Measurements from ENCODE around the gene GPC5. TPM values are rescaled to one million over a fixed set of nuclear protein-coding genes. Genes with fewer than 3 reads are reported as not detected.

GPC5 gene
- total RNA-seq, 1 donor from 2014 or later = 7.3 TPM

DNA sequence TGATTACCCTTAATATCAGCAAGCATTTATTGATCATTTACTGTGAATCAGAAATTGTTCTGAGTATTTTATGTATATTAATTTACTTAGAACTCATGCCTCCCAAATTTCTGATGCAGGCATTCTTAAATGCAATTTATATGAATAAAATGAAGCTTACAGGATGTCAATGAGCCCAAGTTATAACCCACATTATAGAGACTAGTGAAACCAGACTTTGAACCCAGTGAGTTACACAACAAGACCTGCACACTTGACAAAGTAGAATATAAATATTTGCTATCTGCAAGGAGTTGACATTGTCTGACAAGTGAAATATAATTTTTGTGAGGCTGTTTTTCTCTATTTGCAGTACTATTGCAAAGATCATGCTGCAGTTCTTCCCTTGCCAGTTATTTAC, 656.0 kb downstream of the GPC5 start:
- DNase-seq (ENCODE audit: low spot score in 2 of 2) (no peak), FAIRE-seq (no peak)

DNA sequence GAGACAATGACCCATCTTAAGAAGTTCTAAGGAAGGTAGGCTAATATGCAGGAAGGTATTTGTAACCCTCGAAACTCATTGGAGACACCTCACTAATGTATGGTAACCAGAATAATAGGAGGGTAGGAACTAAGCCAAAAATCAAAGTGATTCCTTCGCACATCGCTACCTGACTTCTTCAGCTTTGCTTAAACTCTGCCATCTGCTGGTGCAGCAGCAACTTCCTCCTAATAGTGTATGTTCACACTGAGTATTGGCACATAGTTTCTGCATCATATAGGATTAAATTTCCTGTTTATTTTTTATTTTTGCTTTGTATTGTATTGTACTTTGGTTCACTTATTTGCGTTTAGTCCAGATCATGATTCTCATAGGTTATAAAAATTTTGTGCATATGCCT, 676.2 kb downstream of the GPC5 start:
- FAIRE-seq (peak; percentile 6), DNase-seq (ENCODE audit: low spot score in 2 of 2) (no peak)

DNA sequence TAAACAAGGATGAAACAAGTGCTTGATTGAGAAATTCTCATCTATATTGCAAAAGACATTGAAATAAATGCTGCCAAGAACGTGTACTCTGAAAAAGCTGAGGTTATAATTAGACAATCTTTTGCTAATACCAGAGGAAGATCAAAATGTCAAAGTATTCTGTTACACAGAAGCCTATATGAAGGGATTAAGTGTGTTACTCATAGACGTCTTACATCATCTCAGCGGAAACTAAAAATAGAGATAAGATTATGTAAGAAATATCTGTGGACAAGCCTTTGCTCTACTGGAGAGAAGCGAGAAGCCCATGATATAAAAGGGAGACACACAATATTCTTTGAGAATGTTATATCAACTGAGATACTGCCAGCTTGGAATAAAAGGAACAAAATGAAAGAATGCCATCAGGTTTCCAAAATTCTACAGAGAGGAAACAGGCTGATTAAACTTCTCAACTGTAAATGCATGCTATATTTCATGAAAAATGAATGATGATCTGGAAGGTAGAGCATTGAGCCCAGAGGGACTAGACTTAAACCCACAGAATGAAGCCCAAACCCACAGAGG, 699.0 kb downstream of the GPC5 start:
- DNase-seq (ENCODE audit: low spot score in 2 of 2) (no peak), FAIRE-seq (no peak)

DNA sequence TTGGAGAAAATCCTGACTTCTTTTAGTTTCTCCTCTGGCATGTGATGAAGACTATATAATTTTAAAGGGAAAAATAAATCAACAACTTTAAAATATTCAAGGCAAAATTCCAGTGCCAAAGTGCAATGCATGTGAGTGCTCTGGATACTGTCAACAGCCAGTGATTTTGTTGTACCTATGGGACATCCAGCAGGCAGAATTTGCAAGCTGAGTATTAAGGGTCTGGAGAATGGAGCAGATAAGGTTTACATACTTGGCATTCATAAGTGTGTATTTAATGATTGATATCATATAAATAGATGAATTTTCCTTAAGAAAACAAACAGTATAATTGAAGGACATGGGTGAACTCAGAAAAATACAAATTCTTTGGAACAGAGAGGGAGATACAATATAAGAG, 703.4 kb downstream of the GPC5 start:
- DNase-seq (ENCODE audit: low spot score in 2 of 2) = no peak
- no peak for FAIRE-seq

DNA sequence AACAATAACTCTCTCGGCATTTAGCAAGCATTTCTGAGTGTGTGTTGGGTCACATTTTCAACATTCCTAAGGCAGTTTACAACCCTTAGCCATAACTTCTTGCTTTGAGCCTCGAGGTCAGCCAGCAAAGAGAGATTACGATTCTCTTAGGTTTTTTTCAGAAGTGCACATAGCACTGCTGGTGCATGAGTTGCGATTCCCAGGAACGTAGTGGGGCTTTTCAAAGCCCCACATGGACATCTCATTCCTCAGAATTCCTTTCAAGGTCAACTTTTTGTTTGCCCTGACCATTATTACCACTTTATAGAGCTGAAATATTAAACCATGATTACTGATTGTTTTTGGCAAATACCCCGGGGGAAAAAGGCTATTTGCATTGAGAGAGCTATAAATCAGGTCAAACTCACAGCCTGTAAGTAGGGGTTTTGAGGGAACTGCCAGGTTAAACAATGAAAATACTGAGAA, 705.3 kb downstream of the GPC5 start:
- DNase-seq (ENCODE audit: low spot score in 2 of 2) (no peak), FAIRE-seq (no peak)

DNA sequence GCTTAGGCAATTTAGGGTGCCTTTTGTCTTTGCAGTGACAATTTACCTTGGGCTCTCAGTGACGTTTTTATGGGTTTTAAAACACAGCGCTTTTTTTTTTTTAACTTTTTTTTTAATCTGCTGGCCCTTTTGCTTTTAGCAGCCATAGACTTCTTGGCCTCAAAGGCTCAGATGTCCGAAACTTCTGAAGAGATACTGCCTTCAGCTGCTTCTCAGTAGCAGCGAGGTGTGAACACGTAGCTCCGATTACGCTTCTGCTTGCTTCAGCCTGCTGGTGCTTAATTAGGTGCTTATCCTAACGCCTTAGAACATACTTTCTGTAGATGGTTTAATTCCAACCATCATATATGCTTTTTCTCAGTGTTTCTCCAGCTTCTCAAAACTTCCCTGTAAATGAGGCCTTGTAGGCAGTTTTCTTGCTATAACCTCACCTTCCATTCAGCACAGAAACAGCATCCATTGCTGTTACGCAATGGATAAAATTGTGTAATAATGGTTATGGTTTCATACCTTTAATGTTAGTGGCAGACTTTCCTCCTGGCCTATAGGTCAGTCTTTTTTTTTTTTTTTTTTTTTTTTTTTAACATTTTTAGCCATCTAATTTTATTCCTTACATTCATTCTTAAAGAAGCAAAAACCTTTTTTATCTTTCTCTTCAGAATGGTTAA, 723.9 kb downstream of the GPC5 start:
- FAIRE-seq = no peak
- DNase-seq (ENCODE audit: low spot score in 2 of 2) = no peak

DNA sequence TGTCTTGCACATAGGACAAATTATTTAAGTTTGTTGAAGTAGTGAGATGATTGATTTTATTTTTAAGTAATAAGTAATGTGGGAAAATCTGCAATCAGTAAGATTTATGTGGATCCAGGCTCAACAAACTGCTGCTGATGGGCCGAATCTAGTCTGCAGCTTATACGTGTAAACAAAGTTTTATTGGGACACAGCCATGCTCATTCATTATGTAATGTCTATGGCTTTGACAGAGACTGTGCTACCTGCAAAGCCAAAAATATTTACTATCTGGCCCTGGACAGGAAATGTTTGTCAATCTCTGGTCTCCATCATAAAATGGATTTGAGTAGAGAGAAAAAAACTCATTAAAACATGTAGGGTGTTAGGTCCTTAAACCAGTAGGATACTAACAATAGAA, 728.0 kb downstream of the GPC5 start:
- FAIRE-seq = no peak
- no peak for DNase-seq (ENCODE audit: low spot score in 2 of 2)

DNA sequence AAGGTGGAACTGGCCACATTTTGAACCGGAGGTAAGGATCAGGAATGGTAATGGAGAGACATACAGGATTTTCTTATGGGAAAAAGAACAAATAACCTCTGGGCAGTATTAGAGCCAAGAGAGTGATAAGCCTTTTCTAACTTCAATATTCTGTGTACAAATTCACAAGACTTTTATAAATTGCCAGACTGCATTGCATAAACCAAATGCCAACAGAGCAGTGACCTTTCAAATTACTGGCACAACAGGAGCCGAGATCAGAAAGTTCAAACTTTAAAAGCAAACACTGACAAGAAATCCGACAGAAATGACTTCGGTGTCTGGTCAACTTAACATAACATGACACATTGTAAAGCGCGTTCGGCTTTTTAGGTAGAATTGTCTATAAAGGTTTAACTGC, 737.1 kb downstream of the GPC5 start:
- FAIRE-seq (no peak), DNase-seq (ENCODE audit: low spot score in 2 of 2) (no peak)

DNA sequence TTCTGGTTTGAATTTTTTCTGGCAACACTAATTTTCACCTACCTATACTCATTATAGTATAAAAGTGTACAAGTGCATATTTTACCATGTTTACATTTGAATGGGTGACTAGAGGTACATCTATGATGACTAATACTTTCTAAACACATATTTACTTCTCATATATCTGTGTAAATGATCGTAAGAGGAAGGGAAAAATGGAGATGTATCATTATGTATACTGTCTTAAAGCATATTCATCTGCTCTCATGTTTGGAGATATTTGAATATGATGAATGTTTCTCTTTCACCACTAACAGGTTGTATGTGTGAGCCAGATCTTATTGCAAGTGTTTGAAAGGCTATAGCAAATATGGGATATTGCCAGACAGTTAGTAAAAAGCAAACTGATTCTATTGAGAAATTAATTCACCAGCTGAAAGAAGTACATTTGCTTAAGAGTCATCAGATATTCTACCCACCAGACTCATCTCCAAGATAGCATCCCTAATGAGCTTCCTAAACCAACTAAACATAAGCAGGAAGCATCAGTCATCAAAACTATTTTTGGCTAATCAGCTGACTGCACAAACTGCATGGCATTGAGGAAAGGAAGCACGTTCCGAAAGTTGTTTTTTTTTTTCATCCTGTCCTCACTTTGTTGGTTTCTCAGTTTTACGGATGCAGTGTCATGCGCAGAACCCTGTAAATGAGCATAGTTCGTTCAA, 738.2 kb downstream of the GPC5 start:
- DNase-seq (ENCODE audit: low spot score in 2 of 2) (no peak), FAIRE-seq (no peak)

DNA sequence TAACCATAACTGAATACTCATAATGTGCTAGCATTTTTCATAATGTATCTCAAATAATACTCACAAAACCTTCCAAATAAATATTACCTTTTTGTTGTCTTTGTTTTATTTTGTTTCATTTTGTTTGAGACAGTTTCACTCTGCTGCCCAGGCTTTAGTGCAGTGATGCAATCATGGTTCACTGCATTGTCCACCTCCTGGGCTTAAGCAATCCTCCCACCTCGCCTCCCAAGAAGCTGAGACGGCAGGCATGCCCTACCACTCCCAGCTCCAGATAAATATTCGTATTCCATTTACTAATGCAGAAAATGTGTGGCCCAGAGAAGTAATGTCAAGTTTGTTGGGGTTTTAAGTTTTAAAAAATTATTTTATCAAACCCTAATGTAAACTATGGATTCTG, 739.1 kb downstream of the GPC5 start:
- FAIRE-seq (no peak), DNase-seq (ENCODE audit: low spot score in 2 of 2) (no peak)

DNA sequence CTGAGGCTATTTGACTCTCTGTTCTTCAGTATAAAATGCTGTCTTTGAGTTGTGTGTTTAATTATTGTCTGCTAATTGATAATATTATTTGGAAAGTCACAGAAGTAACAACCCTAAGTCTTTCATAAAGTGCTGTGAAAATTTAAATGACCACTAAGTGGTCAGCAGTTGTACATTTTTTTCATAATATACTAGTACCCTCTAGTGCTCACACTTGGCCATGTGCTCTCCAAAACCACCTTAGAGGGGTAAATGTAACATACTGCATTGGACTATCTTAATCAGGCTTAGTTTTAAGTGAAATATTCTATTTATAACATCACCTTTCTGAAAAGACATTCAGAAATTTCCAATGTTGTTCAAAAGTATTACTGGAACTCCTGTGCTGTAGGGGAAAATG, 745.3 kb downstream of the GPC5 start:
- no peak for FAIRE-seq
- no peak for DNase-seq (ENCODE audit: low spot score in 2 of 2)

DNA sequence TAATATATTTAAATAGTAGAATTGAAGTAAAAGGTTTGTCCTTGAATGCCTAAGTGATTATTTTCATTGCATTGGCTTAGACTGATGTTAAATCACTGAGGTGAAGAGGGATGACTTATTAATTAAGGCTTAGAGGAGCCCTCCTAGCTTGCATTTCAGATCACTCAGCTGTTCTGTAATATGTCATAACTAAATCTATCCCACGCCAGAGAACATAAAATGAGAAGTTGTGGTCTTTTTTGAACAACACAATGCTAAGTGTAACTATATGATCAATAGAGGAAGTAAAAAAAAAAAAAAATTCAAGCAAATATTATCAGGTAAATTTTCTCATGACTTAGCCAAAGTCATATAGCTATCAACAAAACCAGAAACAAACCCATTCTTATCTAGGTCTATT, 752.2 kb downstream of the GPC5 start:
- no peak for DNase-seq (ENCODE audit: low spot score in 2 of 2)
- no peak for FAIRE-seq

DNA sequence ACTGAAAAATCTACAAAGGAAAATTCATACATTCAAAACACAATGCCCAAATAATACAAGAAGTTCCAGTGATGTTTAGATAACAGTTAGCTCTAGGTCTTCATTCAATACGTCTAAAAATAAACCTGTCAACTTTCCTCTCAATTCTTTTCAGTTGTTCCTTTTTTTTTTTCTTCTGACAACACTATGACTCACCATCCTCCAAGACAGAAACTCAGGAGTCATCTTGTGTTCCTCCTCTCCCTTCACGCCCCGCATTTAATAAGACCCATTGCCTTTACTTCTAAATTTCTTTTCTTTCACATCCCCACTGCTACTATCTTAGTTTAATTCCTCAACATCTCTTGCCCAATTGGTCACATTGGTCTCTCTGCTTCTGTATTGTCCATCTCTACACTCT, 759.9 kb downstream of the GPC5 start:
- DNase-seq (ENCODE audit: low spot score in 2 of 2) = no peak
- no peak for FAIRE-seq

DNA sequence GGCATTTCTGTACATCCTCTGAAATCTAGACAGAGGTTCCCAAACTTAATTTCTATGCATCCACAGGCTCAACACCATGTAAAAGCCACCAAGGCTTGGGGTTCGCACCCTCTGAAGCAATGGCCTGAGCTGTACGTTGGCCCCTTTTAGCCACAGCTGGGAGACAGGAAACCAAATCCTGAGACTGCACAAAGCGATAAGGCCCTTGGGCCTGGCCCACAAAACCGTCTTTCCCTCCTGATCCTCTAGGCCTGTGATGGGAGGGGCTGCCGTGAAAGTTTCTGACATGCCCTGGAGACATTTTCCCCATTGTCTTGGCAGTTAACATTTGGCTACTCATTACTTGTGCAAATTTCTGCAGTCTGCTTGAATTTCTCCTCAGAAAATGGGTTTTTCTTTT, 766.4 kb downstream of the GPC5 start:
- DNase-seq (ENCODE audit: low spot score in 2 of 2) (no peak), FAIRE-seq (no peak)

DNA sequence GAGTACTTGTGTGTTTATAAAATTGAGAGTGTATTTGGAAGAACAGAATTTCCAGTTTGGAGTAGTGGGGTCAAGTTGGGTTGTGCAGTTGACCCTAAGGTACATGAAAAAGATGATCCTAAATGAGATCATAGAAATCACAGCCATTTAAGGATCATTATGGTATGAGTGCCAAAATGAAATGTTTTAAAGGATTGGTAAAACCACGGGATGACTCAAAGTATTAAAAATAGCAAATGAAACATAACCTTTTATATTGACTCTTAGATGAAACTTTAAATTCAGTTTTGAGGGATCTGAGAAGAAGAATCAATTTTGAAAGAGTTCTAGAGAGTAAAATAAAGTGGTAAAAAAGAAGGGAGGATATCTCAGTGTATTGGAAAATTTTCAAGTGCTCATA, 773.8 kb downstream of the GPC5 start:
- DNase-seq (ENCODE audit: low spot score in 2 of 2) (no peak), FAIRE-seq (no peak)

DNA sequence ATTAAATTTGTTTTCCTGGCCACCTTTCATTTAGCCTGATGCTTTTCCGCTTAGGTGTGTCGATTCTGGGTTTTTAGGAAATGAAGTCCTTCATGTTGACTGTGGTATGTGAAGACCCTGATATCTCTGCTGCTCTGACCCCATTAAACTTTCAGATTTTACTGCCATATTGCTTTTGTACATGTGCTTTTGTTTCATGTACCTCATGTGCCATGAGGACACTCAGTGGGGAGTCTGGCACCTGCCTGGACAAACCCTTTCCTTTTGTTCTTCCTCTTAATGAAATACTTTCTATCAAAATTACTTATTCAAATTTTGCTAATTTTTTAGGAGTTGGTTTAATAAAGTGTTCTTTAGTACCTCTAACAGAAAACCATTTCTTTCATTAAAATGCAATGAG, 774.8 kb downstream of the GPC5 start:
- FAIRE-seq (no peak), DNase-seq (ENCODE audit: low spot score in 2 of 2) (no peak)

DNA sequence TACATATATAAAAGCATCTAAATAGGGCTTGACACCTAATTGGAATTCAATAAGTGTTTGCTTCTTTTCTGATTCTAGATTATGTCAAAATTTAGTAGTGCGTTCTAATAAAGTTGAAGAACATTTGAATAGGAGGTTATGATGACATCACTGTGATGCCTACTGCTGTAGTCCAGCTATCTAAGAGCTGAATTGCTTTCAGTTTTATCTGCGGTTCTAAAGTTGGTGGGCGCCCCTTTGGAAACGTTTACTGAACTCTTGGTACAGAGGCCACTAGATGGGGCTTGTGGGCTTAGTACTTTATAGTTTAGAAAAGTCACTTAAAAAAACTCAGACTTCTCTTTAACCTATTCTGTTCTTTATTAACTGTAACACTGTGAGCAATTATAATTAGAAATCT, 776.9 kb downstream of the GPC5 start:
- DNase-seq (ENCODE audit: low spot score in 2 of 2) = peak in 1 of 2 donors; percentile 22

DNA sequence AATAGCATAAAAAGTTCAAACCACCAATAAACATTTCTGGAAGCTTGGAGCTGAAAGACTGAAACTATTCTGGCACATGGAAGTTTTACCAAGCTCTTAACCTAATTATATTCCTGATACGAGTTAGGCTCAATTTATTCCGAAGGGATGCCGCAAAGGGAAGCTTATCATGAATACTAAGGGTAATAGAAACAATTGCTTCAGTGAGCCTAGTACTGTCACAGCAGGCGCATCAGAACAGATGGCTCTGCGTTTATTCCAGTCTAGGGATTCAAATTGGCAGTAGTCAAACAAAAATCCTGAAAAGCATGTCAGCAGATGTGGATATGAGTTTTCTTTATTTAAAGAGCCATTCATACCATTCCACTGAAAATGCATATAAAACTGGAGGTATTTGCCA, 779.5 kb downstream of the GPC5 start:
- DNase-seq (ENCODE audit: low spot score in 2 of 2) (no peak), FAIRE-seq (no peak)

More for the DNA sequence above, 776.9 kb downstream of the GPC5 start:
- FAIRE-seq = no peak

DNA sequence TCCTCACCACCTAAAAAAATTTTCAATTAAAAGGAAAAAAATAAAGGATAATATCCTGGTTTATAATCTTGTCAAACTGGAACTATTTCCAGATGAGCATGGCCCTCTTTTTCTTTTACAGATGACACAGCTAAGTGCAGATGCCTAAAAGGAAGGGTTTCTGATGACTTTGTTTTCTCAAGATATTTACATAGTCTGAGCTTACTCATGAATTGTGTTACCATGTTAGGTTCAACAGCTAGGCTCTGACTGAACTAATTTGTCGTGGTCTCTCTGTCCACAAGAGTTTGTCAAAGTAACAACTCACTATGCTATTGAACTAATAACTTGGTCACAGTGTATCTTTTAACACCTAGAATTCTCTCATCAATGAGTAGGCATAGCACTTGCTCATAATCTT, 780.8 kb downstream of the GPC5 start:
- DNase-seq (ENCODE audit: low spot score in 2 of 2) = no peak
- no peak for FAIRE-seq

DNA sequence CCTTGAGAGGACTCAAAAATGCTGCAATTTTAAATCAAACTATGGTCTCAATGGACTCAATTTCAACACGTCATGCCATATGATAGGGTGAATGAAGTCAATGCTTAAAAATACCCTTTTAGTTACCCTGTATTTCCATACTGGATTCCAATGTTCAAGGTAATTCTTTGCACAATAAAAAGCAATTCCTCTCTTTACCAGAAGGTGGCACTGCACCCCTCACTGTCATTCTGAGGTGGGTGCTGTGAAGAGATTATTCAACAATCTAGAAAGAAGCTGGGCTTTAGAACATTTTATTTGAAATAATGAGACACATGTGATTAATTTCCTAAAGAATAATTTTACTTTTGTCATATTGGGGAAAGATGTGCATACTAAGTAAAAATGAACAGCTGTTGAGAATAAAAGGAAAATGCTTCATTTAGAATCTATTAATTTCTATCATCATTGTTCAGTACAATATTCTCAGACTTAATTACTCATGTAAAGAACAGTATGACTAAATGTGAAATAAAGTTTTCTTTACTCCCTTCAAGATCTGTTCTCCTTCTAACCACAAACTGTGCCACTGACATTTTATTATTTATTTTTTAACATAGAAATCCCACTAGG, 789.1 kb downstream of the GPC5 start:
- DNase-seq (ENCODE audit: low spot score in 2 of 2) (peak in 1 of 2 donors; percentile 13), FAIRE-seq (peak; percentile 54)

DNA sequence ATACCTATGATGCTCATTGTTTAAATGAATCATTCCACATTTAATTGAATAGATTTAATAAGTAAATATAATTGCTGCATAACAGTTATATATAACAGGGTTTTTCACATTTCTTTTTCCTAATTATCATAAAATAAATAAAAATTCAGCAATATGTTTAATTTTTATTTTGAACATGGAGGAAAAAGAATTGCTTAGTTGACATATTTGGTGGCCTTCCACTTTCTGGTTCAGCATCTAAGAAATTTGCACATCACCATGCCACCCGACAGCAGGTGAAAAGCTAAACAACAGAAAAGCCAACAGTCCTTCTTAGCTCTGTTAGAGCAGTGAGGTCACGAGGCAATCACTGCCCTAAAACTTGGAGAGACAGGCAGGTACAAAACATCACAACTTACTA, 790.2 kb downstream of the GPC5 start:
- FAIRE-seq (peak; percentile 31), DNase-seq (ENCODE audit: low spot score in 2 of 2) (no peak)

Data from frontal cortex (tissue), 4 donors.